ENCODE measurements around the gene APBB2. TPM values are rescaled to one million over a fixed set of nuclear protein-coding genes. Genes with fewer than 3 reads are reported as not detected.

Gene APBB2
- total RNA-seq, 1 donor: 92.3 TPM

- DNase-seq (ENCODE audit: insufficient read length, low spot score, missing footprints): no peak
- H3K27ac ChIP-seq (ENCODE audit: low read depth, low read length): no peak overlapping the region
These were observed 199.2 kb downstream of the APBB2 start for GRCh38 chr4:41015016-41015675.

GRCh38 chr4:41014158-41014557 is 200.2 kb downstream of the APBB2 start:
- H3K36me3 ChIP-seq (ENCODE audit: insufficient read depth, low read length): peaks cover 10% of the 10 kb centered on the region
- H3K27me3 ChIP-seq (ENCODE audit: insufficient read depth, low read length): no peaks in the 10 kb centered on the region
- H3K4me1 ChIP-seq (ENCODE audit: insufficient read depth, low read length): peaks cover 35% of the 10 kb centered on the region
- no peak for TF ChIP-seq CTCF (IDR thresholded peaks at IDR 0.05; ENCODE audit: extremely low read depth, low read depth, low read length)
- H4K20me1 ChIP-seq (ENCODE audit: insufficient read depth, low read length): no peaks in the 10 kb centered on the region
- H2AFZ ChIP-seq (ENCODE audit: low read length): no peak overlapping the region
- H3K4me3 ChIP-seq (ENCODE audit: insufficient read depth, low read length): no peak overlapping the region
- no peaks in the 10 kb centered on the region for H3K9me3 ChIP-seq (ENCODE audit: low read depth, low read length)
- H3K79me2 ChIP-seq (ENCODE audit: insufficient read depth, low read length): peaks cover 58% of the 10 kb centered on the region
- peak overlapping the region; percentile 31 for H3K27ac ChIP-seq (ENCODE audit: low read depth, low read length)
- peak overlapping the region; percentile 60 for H3K4me2 ChIP-seq (ENCODE audit: insufficient read depth, low read length)
- no peak for DNase-seq (ENCODE audit: insufficient read length, low spot score, missing footprints)

More at GRCh38 chr4:41015016-41015675, 199.2 kb downstream of the APBB2 start:
- Histone ChIP-seq H3K4me2 (ENCODE audit: insufficient read depth, low read length) (no peak overlapping the region), H3K4me3 (ENCODE audit: insufficient read depth, low read length) (no peak overlapping the region), H4K20me1 (ENCODE audit: insufficient read depth, low read length) (no peaks in the 10 kb centered on the region), H2AFZ (ENCODE audit: low read length) (no peak overlapping the region), H3K36me3 (ENCODE audit: insufficient read depth, low read length) (peaks cover 10% of the 10 kb centered on the region), H3K79me2 (ENCODE audit: insufficient read depth, low read length) (peaks cover 56% of the 10 kb centered on the region), H3K9me3 (ENCODE audit: low read depth, low read length) (no peaks in the 10 kb centered on the region), H3K27me3 (ENCODE audit: insufficient read depth, low read length) (no peaks in the 10 kb centered on the region), H3K4me1 (ENCODE audit: insufficient read depth, low read length) (peaks cover 26% of the 10 kb centered on the region)
- no peak for TF ChIP-seq CTCF (IDR thresholded peaks at IDR 0.05; ENCODE audit: extremely low read depth, low read depth, low read length)

GRCh38 chr4:41013746-41014145 is 200.6 kb downstream of the APBB2 start:
- no peak for DNase-seq (ENCODE audit: insufficient read length, low spot score, missing footprints)
- peaks cover 40% of the 10 kb centered on the region for H3K4me1 ChIP-seq (ENCODE audit: insufficient read depth, low read length)
- H3K27me3 ChIP-seq (ENCODE audit: insufficient read depth, low read length): no peaks in the 10 kb centered on the region
- H3K79me2 ChIP-seq (ENCODE audit: insufficient read depth, low read length): peaks cover 57% of the 10 kb centered on the region
- no peaks in the 10 kb centered on the region for H4K20me1 ChIP-seq (ENCODE audit: insufficient read depth, low read length)
- TF ChIP-seq CTCF (IDR thresholded peaks at IDR 0.05; ENCODE audit: extremely low read depth, low read depth, low read length): no peak
- peak overlapping the region; percentile 47 for H3K4me3 ChIP-seq (ENCODE audit: insufficient read depth, low read length)
- peak overlapping the region; percentile 60 for H3K4me2 ChIP-seq (ENCODE audit: insufficient read depth, low read length)
- peak overlapping the region; percentile 31 for H3K27ac ChIP-seq (ENCODE audit: low read depth, low read length)
- peaks cover 10% of the 10 kb centered on the region for H3K36me3 ChIP-seq (ENCODE audit: insufficient read depth, low read length)
- H2AFZ ChIP-seq (ENCODE audit: low read length): peak overlapping the region; percentile 47
- no peaks in the 10 kb centered on the region for H3K9me3 ChIP-seq (ENCODE audit: low read depth, low read length)

- Histone ChIP-seq H3K79me2 (ENCODE audit: insufficient read depth, low read length) (peaks cover 57% of the 10 kb centered on the region), H3K27ac (ENCODE audit: low read depth, low read length) (peak overlapping the region; percentile 31), H4K20me1 (ENCODE audit: insufficient read depth, low read length) (no peaks in the 10 kb centered on the region), H3K4me3 (ENCODE audit: insufficient read depth, low read length) (peak overlapping the region; percentile 47), H3K9me3 (ENCODE audit: low read depth, low read length) (no peaks in the 10 kb centered on the region), H3K27me3 (ENCODE audit: insufficient read depth, low read length) (no peaks in the 10 kb centered on the region), H3K4me1 (ENCODE audit: insufficient read depth, low read length) (peaks cover 43% of the 10 kb centered on the region), H2AFZ (ENCODE audit: low read length) (no peak overlapping the region), H3K4me2 (ENCODE audit: insufficient read depth, low read length) (peak overlapping the region; percentile 60), H3K36me3 (ENCODE audit: insufficient read depth, low read length) (peaks cover 10% of the 10 kb centered on the region)
- TF ChIP-seq CTCF (IDR thresholded peaks at IDR 0.05; ENCODE audit: extremely low read depth, low read depth, low read length): no peak
- no peak for DNase-seq (ENCODE audit: insufficient read length, low spot score, missing footprints)
These were observed 201.4 kb downstream of the APBB2 start for GRCh38 chr4:41012911-41013310.

All from osteoblast (primary cell).